Cardiac fibroblast (primary cell): Measurements from ENCODE around the gene MYO7A.
A peak's percentile ranks its signal among the peaks of the same experiment; 100 is the strongest.

Experiments
- DNase-seq, 2 donors: peaks; one replicate each; pipeline versions ENCODE4 v3.0.0 to v3.0.0-alpha.2; 2010; ENCODE audit warnings: low read depth in 2 of 2
- H3K4me3 ChIP-seq, 2 donors: replicated peaks in 1 of 2; 1 replicate in 1 of 2; 2 replicates in 1 of 2; pipeline ENCODE4 v1.5.1; 2011; ENCODE audit warnings: low read depth in 2 of 2, low read length in 2 of 2, mild to moderate bottlenecking in 2 of 2, moderate library complexity in 1 of 2
- TF ChIP-seq, protein P1 (sequence below): IDR thresholded peaks from one replicate; pipeline ENCODE4 v1.5.1; 2011; ENCODE audit warnings: low read depth, mild to moderate bottlenecking, low read length, inconsistent platforms

MYO7A gene

DNA sequence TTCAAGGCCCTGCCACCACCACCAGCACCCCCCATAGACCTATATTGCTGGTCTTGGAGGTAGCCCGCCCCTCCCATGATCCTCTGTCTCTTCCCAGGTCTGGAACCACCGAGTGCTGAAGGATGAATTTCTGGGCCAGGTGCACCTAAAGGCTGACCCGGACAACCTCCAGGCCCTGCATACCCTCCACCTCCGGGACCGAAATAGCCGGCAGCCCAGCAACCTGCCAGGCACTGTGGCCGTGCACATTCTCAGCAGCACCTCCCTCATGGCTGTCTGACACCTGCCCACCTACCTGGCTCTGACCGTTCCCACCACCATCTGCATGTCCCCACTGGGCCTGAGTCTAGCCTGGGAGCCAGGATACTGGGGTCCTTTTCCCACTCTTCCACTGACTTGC lies 4.5 kb upstream of the MYO7A start:
- no peak for DNase-seq
- no peak overlapping the region for H3K4me3 ChIP-seq
- TF ChIP-seq, protein P1, sequence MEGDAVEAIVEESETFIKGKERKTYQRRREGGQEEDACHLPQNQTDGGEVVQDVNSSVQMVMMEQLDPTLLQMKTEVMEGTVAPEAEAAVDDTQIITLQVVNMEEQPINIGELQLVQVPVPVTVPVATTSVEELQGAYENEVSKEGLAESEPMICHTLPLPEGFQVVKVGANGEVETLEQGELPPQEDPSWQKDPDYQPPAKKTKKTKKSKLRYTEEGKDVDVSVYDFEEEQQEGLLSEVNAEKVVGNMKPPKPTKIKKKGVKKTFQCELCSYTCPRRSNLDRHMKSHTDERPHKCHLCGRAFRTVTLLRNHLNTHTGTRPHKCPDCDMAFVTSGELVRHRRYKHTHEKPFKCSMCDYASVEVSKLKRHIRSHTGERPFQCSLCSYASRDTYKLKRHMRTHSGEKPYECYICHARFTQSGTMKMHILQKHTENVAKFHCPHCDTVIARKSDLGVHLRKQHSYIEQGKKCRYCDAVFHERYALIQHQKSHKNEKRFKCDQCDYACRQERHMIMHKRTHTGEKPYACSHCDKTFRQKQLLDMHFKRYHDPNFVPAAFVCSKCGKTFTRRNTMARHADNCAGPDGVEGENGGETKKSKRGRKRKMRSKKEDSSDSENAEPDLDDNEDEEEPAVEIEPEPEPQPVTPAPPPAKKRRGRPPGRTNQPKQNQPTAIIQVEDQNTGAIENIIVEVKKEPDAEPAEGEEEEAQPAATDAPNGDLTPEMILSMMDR, result no peak

DNA sequence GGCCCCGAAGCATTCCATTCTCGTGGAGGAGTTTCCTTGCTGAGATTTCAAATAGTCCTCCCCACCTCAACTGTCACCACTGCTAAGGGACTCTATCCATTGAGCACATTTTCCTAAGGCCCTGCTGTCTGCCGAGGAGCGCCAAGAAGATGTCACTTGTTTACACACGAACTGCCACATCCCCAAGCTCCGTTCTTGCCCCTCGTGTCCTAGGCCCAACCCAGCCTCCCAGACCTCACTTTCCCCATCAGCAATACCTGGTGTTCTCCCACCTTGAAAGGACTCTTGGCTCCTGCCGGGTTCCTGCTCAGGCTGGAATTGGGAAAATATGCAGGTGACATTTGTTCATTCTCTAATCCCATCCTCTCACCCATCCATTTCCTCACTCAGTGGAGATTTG lies 4.0 kb upstream of the MYO7A start:
- TF ChIP-seq, protein P1, result no peak
- DNase-seq, result no peak
- H3K4me3 ChIP-seq, result no peak overlapping the region

DNA sequence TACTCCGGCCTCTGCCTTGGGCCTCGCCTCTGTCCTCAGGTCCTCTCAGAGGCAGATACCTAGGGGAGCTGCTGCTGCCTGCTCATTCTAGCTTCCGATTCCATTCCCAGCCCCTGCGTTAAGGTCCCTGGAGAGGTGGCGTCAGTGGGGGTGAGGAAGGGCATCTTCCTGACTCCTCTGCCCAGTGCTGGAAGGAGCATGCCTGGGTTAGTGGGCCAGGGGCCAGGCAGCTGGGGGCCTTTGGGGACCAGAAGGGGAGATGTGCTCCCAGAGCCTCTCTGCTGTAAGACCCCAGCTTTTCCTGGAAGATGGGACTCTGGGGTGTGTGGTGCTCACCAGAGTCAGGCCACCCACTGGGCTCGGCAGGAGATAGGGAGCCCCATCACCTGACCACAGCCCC lies 3.6 kb upstream of the MYO7A start:
- DNase-seq, result no peak
- no peak overlapping the region for H3K4me3 ChIP-seq
- TF ChIP-seq, protein P1, result no peak

DNA sequence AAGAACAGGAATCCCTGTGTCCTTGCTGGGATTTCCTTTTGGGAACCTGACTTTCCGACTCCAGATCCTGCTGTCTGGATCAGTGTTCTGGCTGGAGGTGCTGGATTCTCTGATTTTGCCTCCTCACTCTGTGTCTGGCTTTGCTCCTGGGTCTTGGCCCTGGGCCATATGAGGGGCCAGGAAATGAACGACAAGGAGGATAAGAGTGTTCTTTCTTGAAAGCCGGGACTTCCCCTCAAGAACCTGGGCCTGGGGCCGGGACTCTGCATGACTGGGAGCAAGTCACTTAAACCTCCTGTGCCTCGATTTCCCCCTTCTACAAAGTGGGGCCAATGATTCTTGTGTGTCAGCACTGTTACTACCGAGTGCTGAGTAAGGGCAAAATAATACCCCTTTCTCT lies 2.9 kb upstream of the MYO7A start:
- no peak overlapping the region for H3K4me3 ChIP-seq
- TF ChIP-seq, protein P1, result no peak
- no peak for DNase-seq

DNA sequence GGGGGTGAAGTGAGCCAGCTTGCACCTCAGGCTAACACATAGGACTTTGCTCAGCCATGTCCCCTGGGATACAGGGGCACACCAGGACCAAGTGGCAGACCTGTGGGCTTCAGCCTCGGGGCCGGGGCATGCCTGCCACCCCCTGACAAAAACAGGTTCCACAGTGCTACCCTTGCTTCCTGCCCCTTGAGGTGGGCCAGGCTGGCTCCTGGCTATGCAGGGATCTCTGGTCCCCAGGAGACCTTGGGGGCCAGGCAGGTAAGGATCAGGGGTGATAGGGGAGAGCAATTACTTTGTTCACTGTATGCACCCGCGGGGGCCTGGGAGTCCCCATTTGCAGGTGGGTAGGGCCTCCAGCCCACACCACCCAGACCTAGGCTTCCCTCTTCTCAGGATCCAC lies 2.4 kb upstream of the MYO7A start:
- DNase-seq, result no peak
- TF ChIP-seq, protein P1, result no peak
- H3K4me3 ChIP-seq, result no peak overlapping the region

DNA sequence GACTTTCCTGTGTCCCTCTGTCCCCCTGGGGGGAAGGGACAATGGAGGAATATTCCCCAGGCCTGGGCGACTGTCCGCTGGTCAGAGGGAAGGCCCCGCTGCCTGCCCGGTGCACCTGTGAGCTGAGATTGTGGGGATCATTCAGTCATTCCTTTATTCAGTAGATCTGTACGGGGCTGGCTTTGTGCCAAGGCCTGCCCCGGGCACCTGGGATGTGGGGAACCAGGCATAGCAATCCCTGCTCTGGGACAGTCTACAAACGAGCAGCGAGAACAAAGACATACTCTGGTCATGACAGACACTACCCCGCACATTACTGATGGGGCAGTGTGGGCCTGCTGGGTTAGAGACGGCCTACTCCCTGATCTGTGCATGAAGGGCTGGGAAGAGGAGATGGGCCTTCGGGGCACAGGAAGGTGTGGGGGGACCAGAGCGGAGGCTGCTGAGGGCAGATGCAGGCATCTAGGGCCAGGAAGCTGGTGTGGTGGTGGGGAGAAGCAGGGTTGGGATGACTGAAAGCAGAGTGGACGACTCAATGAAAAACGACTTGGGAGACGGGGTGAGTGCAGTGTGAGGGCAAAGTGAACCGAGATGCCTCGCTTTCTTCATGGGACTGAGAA lies 1.8 kb upstream of the MYO7A start:
- TF ChIP-seq, protein P1, result no peak
- no peak for DNase-seq
- no peak overlapping the region for H3K4me3 ChIP-seq

DNA sequence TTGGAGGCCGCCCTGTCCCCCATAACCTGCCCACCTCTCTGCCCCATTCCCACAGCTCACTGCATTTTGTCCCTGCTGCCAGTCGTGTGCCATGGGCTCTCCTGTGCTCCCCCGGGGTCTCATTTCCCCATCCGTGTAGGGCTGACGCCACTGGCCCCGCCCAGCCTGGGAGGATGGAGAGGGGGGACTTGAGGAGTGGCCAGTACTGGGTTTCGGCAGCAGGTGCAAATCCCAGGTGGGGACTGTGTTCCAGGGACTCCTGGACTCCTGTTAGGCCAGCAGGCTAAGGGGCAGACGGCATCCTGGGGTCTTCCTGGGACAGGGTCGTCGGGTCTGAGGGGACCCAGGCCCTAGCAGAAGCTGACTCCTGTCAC lies 1.2 kb upstream of the MYO7A start:
- peak overlapping the region; percentile 45 to 56 for H3K4me3 ChIP-seq
- no peak for DNase-seq
- TF ChIP-seq, protein P1, result no peak
